ENCODE data around the gene DHX30. TPM values are rescaled to one million over a fixed set of nuclear protein-coding genes. Genes with fewer than 3 reads are reported as not detected.

Gene DHX30
- total RNA-seq, 1 donor from 2014 or later = 142 TPM

DNA sequence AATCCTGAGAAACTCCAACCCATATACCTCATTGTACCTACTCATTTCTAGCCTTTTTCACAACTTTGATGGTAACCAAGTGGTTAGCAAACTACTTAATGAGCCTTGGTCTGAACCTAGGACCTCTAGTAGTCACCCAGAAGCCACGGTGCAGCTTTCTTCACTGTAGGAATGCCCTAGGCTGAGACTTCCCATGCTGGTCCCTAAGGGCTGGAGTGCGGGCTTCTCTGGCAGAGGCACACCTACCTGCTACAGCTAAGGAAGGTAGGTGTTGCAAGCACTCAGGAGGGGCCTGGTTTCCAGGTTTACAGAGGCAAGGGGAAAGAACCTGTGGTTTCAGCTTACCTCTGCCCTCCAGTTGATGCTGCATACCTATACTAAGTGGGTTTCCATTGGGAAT lies 65.4 kb downstream of the DHX30 start:
- no peak overlapping the region for H3K27ac Mint-ChIP-seq (ENCODE audit: unreplicated experiment)
- H3K36me3 Mint-ChIP-seq (ENCODE audit: low read depth) = peaks cover 22% of the 10 kb centered on the region
- no peaks in the 10 kb centered on the region for H3K4me1 Mint-ChIP-seq
- TF ChIP-seq CTCF (conservative IDR thresholded peaks at IDR 0.05) = no peak
- no peak for DNase-seq (ENCODE audit: low read depth, low spot score)
- H3K9me3 Mint-ChIP-seq = no peaks in the 10 kb centered on the region
- no peak overlapping the region for H3K4me3 Mint-ChIP-seq
- H3K27me3 Mint-ChIP-seq (ENCODE audit: low read depth) = no peaks in the 10 kb centered on the region

DNA sequence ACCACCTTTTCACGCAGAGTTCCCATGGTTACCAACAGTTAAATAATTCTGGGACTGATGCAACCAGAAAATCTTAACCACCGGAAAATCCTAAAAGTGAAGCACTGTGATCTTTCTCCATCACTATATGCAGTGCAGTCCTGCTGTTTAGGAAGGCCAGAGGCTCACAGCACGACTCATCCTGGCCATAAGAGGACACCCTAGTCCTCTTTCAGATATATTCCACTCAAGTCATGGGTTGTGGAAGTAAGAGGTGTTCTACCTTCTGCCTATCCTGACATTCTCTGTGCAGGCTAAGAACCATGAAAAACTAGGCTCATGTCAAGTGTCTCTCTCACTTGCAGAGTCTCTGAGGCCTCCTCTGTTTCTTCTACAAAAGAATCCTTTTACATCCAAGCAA lies 67.2 kb downstream of the DHX30 start:
- TF ChIP-seq CTCF (conservative IDR thresholded peaks at IDR 0.05) = no peak
- H3K36me3 Mint-ChIP-seq (ENCODE audit: low read depth) = peaks cover 21% of the 10 kb centered on the region
- H3K4me3 Mint-ChIP-seq = no peak overlapping the region
- DNase-seq (ENCODE audit: low read depth, low spot score) = no peak
- H3K27ac Mint-ChIP-seq (ENCODE audit: unreplicated experiment) = no peak overlapping the region
- H3K9me3 Mint-ChIP-seq = no peaks in the 10 kb centered on the region
- no peaks in the 10 kb centered on the region for H3K27me3 Mint-ChIP-seq (ENCODE audit: low read depth)
- peaks cover 5% of the 10 kb centered on the region for H3K4me1 Mint-ChIP-seq

- Mint-ChIP-seq H3K4me1 (peaks cover 8% of the 10 kb centered on the region), H3K27ac (ENCODE audit: unreplicated experiment) (peak overlapping the region; percentile 82), H3K36me3 (ENCODE audit: low read depth) (peaks cover 19% of the 10 kb centered on the region), H3K27me3 (ENCODE audit: low read depth) (no peaks in the 10 kb centered on the region), H3K9me3 (no peaks in the 10 kb centered on the region), H3K4me3 (no peak overlapping the region)
- no peak for TF ChIP-seq CTCF (conservative IDR thresholded peaks at IDR 0.05)
- DNase-seq (ENCODE audit: low read depth, low spot score) = no peak
These were observed 67.8 kb downstream of the DHX30 start for GRCh38 chr3:47870702-47871260.

DNA sequence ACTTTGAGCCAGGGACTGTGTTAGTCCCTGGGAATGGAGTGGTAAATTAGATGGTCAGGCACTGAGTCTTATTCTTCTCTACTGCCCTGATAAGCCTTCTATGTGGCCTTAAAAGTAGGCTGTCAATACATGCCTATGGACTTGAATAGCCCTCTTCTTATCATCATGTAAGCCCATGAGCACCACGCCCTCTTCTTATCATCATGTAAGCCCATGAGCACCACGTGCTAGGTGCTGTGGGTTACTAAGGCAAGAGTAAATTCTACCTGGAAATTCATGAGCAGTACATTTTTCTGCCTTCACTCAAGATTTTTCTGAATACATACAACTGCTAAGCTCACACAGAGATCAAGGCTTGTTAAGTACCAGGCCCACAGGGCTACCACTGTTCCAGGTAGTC lies 68.5 kb downstream of the DHX30 start:
- no peak for TF ChIP-seq CTCF (conservative IDR thresholded peaks at IDR 0.05)
- no peaks in the 10 kb centered on the region for H3K27me3 Mint-ChIP-seq (ENCODE audit: low read depth)
- peaks cover 8% of the 10 kb centered on the region for H3K4me1 Mint-ChIP-seq
- peaks cover 18% of the 10 kb centered on the region for H3K36me3 Mint-ChIP-seq (ENCODE audit: low read depth)
- H3K27ac Mint-ChIP-seq (ENCODE audit: unreplicated experiment) = peak overlapping the region; percentile 32
- H3K4me3 Mint-ChIP-seq = no peak overlapping the region
- no peak for DNase-seq (ENCODE audit: low read depth, low spot score)
- H3K9me3 Mint-ChIP-seq = no peaks in the 10 kb centered on the region

GRCh38 chr3:47872916-47873315 lies 70.0 kb downstream of the DHX30 start:
- no peak for DNase-seq (ENCODE audit: low read depth, low spot score)
- Mint-ChIP-seq H3K27ac (ENCODE audit: unreplicated experiment) (peak overlapping the region; percentile 28), H3K9me3 (no peaks in the 10 kb centered on the region), H3K27me3 (ENCODE audit: low read depth) (no peaks in the 10 kb centered on the region), H3K4me1 (peaks cover 18% of the 10 kb centered on the region), H3K36me3 (ENCODE audit: low read depth) (peaks cover 18% of the 10 kb centered on the region), H3K4me3 (no peak overlapping the region)
- TF ChIP-seq CTCF (conservative IDR thresholded peaks at IDR 0.05) = no peak

Data from neural crest cell (in vitro differentiated cells).